Breast epithelium (tissue), 4 donors: ENCODE measurements around the gene KIF6. TPM values are rescaled to one million over a fixed set of nuclear protein-coding genes. Genes with fewer than 3 reads are reported as not detected.

ENCODE experiments used
- DNase-seq, 2 donors: peaks; one replicate each; pipeline ENCODE4 v3.0.0-alpha.2; 2019; ENCODE audit warnings: low spot score in 2 of 2
- H3K27ac ChIP-seq, 2 donors: fragments of 200-600 bp; sonication (generic) in 1 of 2; one replicate each; pipeline ENCODE4 v1.5.1; 2016 to 2019; ENCODE audit warnings: mild to moderate bottlenecking in 1 of 2
- H3K27me3 ChIP-seq, 2 donors: fragments of 200-600 bp; sonication (generic) in 1 of 2; one replicate each; pipeline versions ENCODE4 v1.5.1 to v1.6.0; 2017 to 2019; ENCODE audit warnings: control low read depth in 1 of 2, mild to moderate bottlenecking in 1 of 2
- H3K36me3 ChIP-seq: fragments of 200-600 bp; one replicate; pipeline ENCODE4 v1.5.1; 2019
- H3K4me1 ChIP-seq, 2 donors: fragments of 200-600 bp; sonication (generic); one replicate each; pipeline ENCODE4 v1.5.1; 2016 to 2019; ENCODE audit warnings: control low read depth in 1 of 2
- H3K4me3 ChIP-seq, 3 donors: fragments of 200-600 bp; sonication (generic); 1 replicate in 2 of 3; 2 replicates in 1 of 3; pipeline ENCODE4 v1.5.1; 2016 to 2019; ENCODE audit warnings: mild to moderate bottlenecking in 3 of 3, moderate library complexity in 2 of 3
- H3K9me3 ChIP-seq, 2 donors: fragments of 200-600 bp; sonication (generic) in 1 of 2; one replicate each; pipeline ENCODE4 v1.5.1; 2016 to 2019; ENCODE audit warnings: control low read depth in 1 of 2
- CTCF ChIP-seq, 3 donors: fragments of 450-650 bp; IDR thresholded peaks; one replicate each; pipeline ENCODE4 v1.5.1; 2016 to 2017; ENCODE audit warnings: antibody characterized with exemption in 3 of 3, mild to moderate bottlenecking in 3 of 3, moderate library complexity in 3 of 3
- POLR2A ChIP-seq: fragments of 450-650 bp; IDR thresholded peaks from one replicate; pipeline ENCODE4 v1.6.1; 2016; ENCODE audit warnings: antibody characterized with exemption, mild to moderate bottlenecking, moderate library complexity
- POLR2AphosphoS5 ChIP-seq, 3 donors: sonication (generic); formaldehyde crosslinking; IDR thresholded peaks; one replicate each; pipeline ENCODE4 v1.6.1; 2017; ENCODE audit warnings: antibody characterized with exemption in 3 of 3
- intact Hi-C: fragments of 100-400 bp; cut with DNase I; formaldehyde crosslinking; loops from one replicate; pipeline ENCODE4 v1.15.1; 2023; ENCODE audit warnings: low total_unique reads
- total RNA-seq, 3 donors: library from RNA; depleted of rRNA; stranded (reverse); fragments of >200 nt; gene quantifications; one replicate each; pipeline ENCODE4 v1.1.0, GENCODE V29; 2016

Gene KIF6
- total RNA-seq, 3 donors from 2014 or later, result under 0.01 to 0.80 (median 0.15) TPM

DNA sequence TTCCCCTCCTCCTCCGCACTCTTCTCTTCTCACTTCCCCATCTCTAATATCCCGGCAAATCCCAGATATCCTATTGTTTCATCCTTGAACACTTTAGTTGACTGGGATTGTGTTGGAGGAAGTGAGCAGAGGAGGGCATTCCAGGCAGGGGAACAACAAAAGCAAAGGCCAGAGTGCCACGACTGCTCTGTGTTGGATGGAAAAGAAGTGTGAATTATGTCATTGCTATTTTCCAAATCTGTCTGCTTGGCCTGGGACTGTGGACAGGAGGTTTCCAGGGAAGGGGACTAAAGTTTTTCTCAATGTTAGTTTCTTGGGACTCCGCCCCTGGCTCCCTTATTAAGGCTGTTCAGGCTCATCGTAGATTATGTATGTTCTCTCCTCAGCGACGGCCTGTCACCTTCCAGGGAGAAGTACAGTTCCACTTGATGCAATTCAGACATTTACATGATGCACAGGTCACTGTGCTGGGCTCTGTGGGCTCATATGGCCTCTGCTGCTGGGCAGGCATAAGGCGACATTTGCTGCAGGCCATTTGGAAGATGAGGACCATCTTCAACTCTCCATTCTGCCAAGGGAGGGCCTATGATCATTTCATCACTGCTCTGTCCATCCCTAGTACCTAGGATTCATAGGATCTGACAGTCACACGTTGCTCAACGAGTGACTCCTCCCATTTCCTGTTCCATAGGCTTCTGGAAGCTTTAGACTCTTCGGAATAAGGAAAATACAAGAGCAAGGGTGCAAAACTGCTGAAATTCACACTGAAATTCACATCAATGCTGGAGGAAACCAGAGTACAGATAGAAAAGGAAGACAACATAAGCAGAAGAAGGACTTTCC lies 303.6 kb downstream of the KIF6 start:
- no peak for TF ChIP-seq POLR2A
- no peak for TF ChIP-seq CTCF (IDR thresholded peaks at IDR 0.05)
- no peak for TF ChIP-seq POLR2AphosphoS5 (IDR thresholded peaks at IDR 0.05)
- DNase-seq, result no peak
- intact Hi-C loops, result no loop called here

GRCh38 chr6:39420300-39421265 lies 304.6 kb downstream of the KIF6 start:
- Histone ChIP-seq H3K36me3 (no peaks in the 10 kb centered on the region), H3K4me1 (no peaks in the 10 kb centered on the region), H3K27me3 (no peaks in the 10 kb centered on the region), H3K27ac (no peak overlapping the region), H3K9me3 (no peaks in the 10 kb centered on the region), H3K4me3 (no peak overlapping the region)
- intact Hi-C loops, result no loop called here
- TF ChIP-seq POLR2A (no peak), POLR2AphosphoS5 (IDR thresholded peaks at IDR 0.05) (no peak), CTCF (IDR thresholded peaks at IDR 0.05) (no peak)
- DNase-seq, result no peak

More for the DNA sequence above, 303.6 kb downstream of the KIF6 start:
- H3K36me3 ChIP-seq, result no peaks in the 10 kb centered on the region
- H3K4me1 ChIP-seq, result no peaks in the 10 kb centered on the region
- no peaks in the 10 kb centered on the region for H3K9me3 ChIP-seq
- peak overlapping the region in 1 of 2 donors; percentile 26 for H3K27ac ChIP-seq
- no peaks in the 10 kb centered on the region for H3K27me3 ChIP-seq
- H3K4me3 ChIP-seq, result no peak overlapping the region

DNA sequence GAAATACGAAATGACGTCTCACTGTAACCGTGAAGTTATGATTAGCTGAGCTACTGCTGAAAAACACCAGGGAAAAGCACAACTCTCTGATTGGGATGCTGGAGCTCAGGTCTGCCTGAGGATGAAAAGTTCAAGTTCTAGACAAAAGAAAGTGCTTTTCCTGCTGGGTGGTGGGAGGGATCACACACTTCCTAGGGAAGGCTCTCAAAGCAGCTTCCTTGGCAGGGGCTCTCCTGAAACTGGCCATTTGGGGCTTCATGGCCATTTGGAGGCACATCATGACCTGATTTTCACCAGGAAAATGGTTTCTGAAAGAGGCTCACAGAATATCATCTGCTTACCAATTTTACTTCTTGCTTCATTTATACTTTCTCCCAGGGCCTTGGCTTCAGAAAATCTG lies 305.6 kb downstream of the KIF6 start:
- no peaks in the 10 kb centered on the region for H3K9me3 ChIP-seq
- H3K27ac ChIP-seq, result no peak overlapping the region
- DNase-seq, result no peak
- no peak overlapping the region for H3K4me3 ChIP-seq
- TF ChIP-seq CTCF (IDR thresholded peaks at IDR 0.05), result no peak
- no peak for TF ChIP-seq POLR2AphosphoS5 (IDR thresholded peaks at IDR 0.05)
- no peak for TF ChIP-seq POLR2A
- no peaks in the 10 kb centered on the region for H3K4me1 ChIP-seq
- intact Hi-C loops, result no loop called here
- H3K27me3 ChIP-seq, result no peaks in the 10 kb centered on the region
- no peaks in the 10 kb centered on the region for H3K36me3 ChIP-seq

- no peak overlapping the region for H3K27ac ChIP-seq
- H3K9me3 ChIP-seq, result no peaks in the 10 kb centered on the region
- no peak overlapping the region for H3K4me3 ChIP-seq
- intact Hi-C loops, result no loop called here
- no peak for DNase-seq
- TF ChIP-seq POLR2AphosphoS5 (IDR thresholded peaks at IDR 0.05), result no peak
- no peak for TF ChIP-seq POLR2A
- no peaks in the 10 kb centered on the region for H3K4me1 ChIP-seq
- no peaks in the 10 kb centered on the region for H3K27me3 ChIP-seq
- H3K36me3 ChIP-seq, result no peaks in the 10 kb centered on the region
Observed at GRCh38 chr6:39417440-39417839, 307.8 kb downstream of the KIF6 start.

DNA sequence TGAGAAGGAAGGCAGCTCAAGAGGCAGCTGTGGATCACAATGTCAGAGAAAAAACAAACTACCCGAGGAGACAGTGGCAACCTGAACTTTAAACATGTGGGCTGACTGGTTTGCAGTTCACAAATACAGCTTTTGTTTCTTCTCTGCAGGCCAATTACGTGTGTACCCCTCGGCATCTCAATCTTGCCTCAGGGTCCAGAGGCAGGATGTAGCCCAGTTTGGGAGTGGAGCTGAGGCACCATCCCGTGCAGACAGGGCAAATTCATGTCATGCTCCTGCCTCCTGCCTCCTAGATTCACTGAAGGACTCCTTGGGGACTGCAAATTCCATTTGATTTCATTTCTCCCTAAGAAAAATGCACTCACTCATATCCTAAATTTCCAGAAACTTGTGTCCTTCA lies 308.5 kb downstream of the KIF6 start:
- TF ChIP-seq POLR2AphosphoS5 (IDR thresholded peaks at IDR 0.05) (peak in 1 of 3 donors; percentile 19), CTCF (IDR thresholded peaks at IDR 0.05) (no peak)
- no peaks in the 10 kb centered on the region for H3K9me3 ChIP-seq
- H3K4me1 ChIP-seq, result no peaks in the 10 kb centered on the region
- no peaks in the 10 kb centered on the region for H3K27me3 ChIP-seq
- peak overlapping the region in 1 of 2 donors; percentile 62 for H3K27ac ChIP-seq
- H3K4me3 ChIP-seq, result no peak overlapping the region
- no peaks in the 10 kb centered on the region for H3K36me3 ChIP-seq
- intact Hi-C loops, result no loop called here
- peak in 1 of 2 donors; percentile 47 for DNase-seq
